Hematopoietic multipotent progenitor cell treated with erythropoietin and hydrocortisone succinate and interleukin-3 and kit ligand, for 4 days (in vitro differentiated cells): ENCODE data around the gene NSD2.

Experiments
- DNase-seq: peaks from one replicate; pipeline ENCODE4 v3.0.0-alpha.2; 2015

The NSD2 gene

GRCh38 chr4:1948892-1949436 lies 77.8 kb downstream of the NSD2 start:
- no peak for DNase-seq

GRCh38 chr4:1950369-1950768 lies 79.2 kb downstream of the NSD2 start:
- DNase-seq, result no peak

- DNase-seq, result no peak
These were observed 81.0 kb downstream of the NSD2 start for GRCh38 chr4:1952058-1952700.

- DNase-seq, result no peak
These were observed 81.5 kb downstream of the NSD2 start for GRCh38 chr4:1952719-1953118.

- DNase-seq, result no peak
These were observed 82.1 kb downstream of the NSD2 start for GRCh38 chr4:1953335-1953734.

- no peak for DNase-seq
These were observed 85.4 kb downstream of the NSD2 start for GRCh38 chr4:1956631-1957030.

GRCh38 chr4:1958276-1959103 lies 87.3 kb downstream of the NSD2 start:
- DNase-seq, result no peak

- DNase-seq, result no peak
These were observed 87.9 kb downstream of the NSD2 start for GRCh38 chr4:1959104-1959384.

GRCh38 chr4:1960170-1960825 lies 89.1 kb downstream of the NSD2 start:
- DNase-seq, result no peak

GRCh38 chr4:1961038-1961437 lies 89.8 kb downstream of the NSD2 start:
- DNase-seq, result no peak

- DNase-seq, result no peak
These were observed 90.4 kb downstream of the NSD2 start for GRCh38 chr4:1961563-1961962.

- no peak for DNase-seq
These were observed 91.8 kb downstream of the NSD2 start for GRCh38 chr4:1962980-1963379.

GRCh38 chr4:1964443-1964842 lies 93.2 kb downstream of the NSD2 start:
- peak; percentile 23 for DNase-seq

GRCh38 chr4:1964971-1965370 lies 93.8 kb downstream of the NSD2 start:
- no peak for DNase-seq

- DNase-seq, result no peak
These were observed 96.4 kb downstream of the NSD2 start for GRCh38 chr4:1967512-1968149.

- no peak for DNase-seq
These were observed 97.6 kb downstream of the NSD2 start for GRCh38 chr4:1968686-1969295.

GRCh38 chr4:1969928-1970723 lies 98.9 kb downstream of the NSD2 start:
- no peak for DNase-seq

GRCh38 chr4:1970926-1971325 lies 99.7 kb downstream of the NSD2 start:
- no peak for DNase-seq

GRCh38 chr4:1971456-1972200 lies 100.4 kb downstream of the NSD2 start:
- DNase-seq, result no peak

- no peak for DNase-seq
These were observed 101.2 kb downstream of the NSD2 start for GRCh38 chr4:1972414-1972813.

- DNase-seq, result no peak
These were observed 102.0 kb downstream of the NSD2 start for GRCh38 chr4:1973218-1973617.
